IMR-90 (cell line): ENCODE measurements around the gene PPL. TPM values are rescaled to one million over a fixed set of nuclear protein-coding genes. Genes with fewer than 3 reads are reported as not detected.

Experiments
- ATAC-seq: fragments of 200-7000 bp; cut with Tn5 transposase; 2 replicates; pipeline ENCODE4 v1.9.1; 2020; ENCODE audit warnings: low read depth, mild to moderate bottlenecking, moderate library complexity
- BruUV-seq: library from RNA; stranded (reverse); fragments of 400-500 nt; replicated peaks from 2 replicates; lab custom pipeline; 2021; lab: Mats Ljungman, UMichigan
- CTCF ChIA-PET: fragments of 300-600 bp; formaldehyde crosslinking; extraction: SDS; loops from one replicate; lab custom pipeline; 2021; ENCODE audit warnings: antibody characterized with exemption; lab: Yijun Ruan, JAX
- POLR2A ChIA-PET: fragments of 300-600 bp; sonication (Branson Sonifier 250); formaldehyde crosslinking; loops from one replicate; lab custom pipeline; 2022; ENCODE audit warnings: antibody characterized with exemption; ENCODE audit not compliant: unreplicated experiment; lab: Charles Lee
- DNase-seq: peaks from one replicate; pipeline ENCODE4 v3.0.0; 2013
- H2AFZ ChIP-seq: replicated peaks from 2 replicates; pipeline ENCODE3; 2013; ENCODE audit warnings: low read length, mild to moderate bottlenecking; ENCODE audit not compliant: poor library complexity
- H2AK5ac ChIP-seq: 2 replicates; pipeline ENCODE4 v1.6.1; 2013; ENCODE audit warnings: low read depth, low read length, inconsistent platforms
- H2AK9ac ChIP-seq: replicated peaks from 2 replicates; pipeline ENCODE3; 2013; ENCODE audit warnings: mild to moderate bottlenecking, low read depth, low read length, moderate library complexity; ENCODE audit not compliant: poor library complexity
- H2BK120ac ChIP-seq: 2 replicates; pipeline ENCODE4 v1.6.1; 2013; ENCODE audit warnings: low read depth, low read length, inconsistent platforms
- H2BK15ac ChIP-seq: 3 replicates; pipeline ENCODE4 v1.6.1; 2013; ENCODE audit warnings: low read depth, low read length, inconsistent platforms
- H2BK20ac ChIP-seq: 2 replicates; pipeline ENCODE4 v1.6.1; 2013; ENCODE audit warnings: low read depth, mild to moderate bottlenecking, inconsistent platforms, low read length, moderate library complexity
- H2BK5ac ChIP-seq: 2 replicates; pipeline ENCODE4 v1.6.1; 2013; ENCODE audit warnings: mild to moderate bottlenecking, low read depth, low read length, inconsistent platforms; ENCODE audit not compliant: poor library complexity, severe bottlenecking
- H3K14ac ChIP-seq: replicated peaks from 2 replicates; pipeline ENCODE4 v1.6.1; 2013; ENCODE audit warnings: low read depth, low read length, inconsistent platforms
- H3K18ac ChIP-seq: 2 replicates; pipeline ENCODE4 v1.6.1; 2013; ENCODE audit warnings: low read depth, low read length, control low read depth
- H3K23ac ChIP-seq: 2 replicates; pipeline ENCODE4 v1.6.1; 2013; ENCODE audit warnings: low read depth, low read length, inconsistent platforms
- H3K27ac ChIP-seq: 2 replicates; pipeline ENCODE4 v1.5.1; 2013; ENCODE audit warnings: mild to moderate bottlenecking, control low read depth, low read length; ENCODE audit not compliant: insufficient read depth
- H3K27me3 ChIP-seq: 2 replicates; pipeline ENCODE4 v1.6.1; 2013; ENCODE audit warnings: low read length; ENCODE audit not compliant: control insufficient read depth, insufficient read depth
- H3K36me3 ChIP-seq: 2 replicates; pipeline ENCODE4 v1.6.1; 2013; ENCODE audit warnings: low read length, mixed read lengths; ENCODE audit not compliant: control insufficient read depth, insufficient read depth
- H3K4ac ChIP-seq: 2 replicates; pipeline ENCODE4 v1.6.1; 2013; ENCODE audit warnings: low read depth, low read length, inconsistent platforms
- H3K4me1 ChIP-seq: 2 replicates; pipeline ENCODE4 v1.6.1; 2013; ENCODE audit warnings: low read length, mixed read lengths; ENCODE audit not compliant: control insufficient read depth, insufficient read depth
- H3K4me2 ChIP-seq: 2 replicates; pipeline ENCODE4 v1.6.1; 2013; ENCODE audit warnings: low read depth, mild to moderate bottlenecking, control low read depth, low read length, moderate library complexity
- H3K4me3 ChIP-seq: 2 replicates; pipeline ENCODE4 v1.5.1; 2013; ENCODE audit warnings: low read depth, mild to moderate bottlenecking, control low read depth, low read length, moderate library complexity; ENCODE audit not compliant: insufficient read depth
- H3K56ac ChIP-seq: 2 replicates; pipeline ENCODE4 v1.6.1; 2013; ENCODE audit warnings: low read length, inconsistent platforms; ENCODE audit not compliant: insufficient read depth; ENCODE audit errors: extremely low read depth
- H3K79me1 ChIP-seq, 2 experiments: 2 replicates each; pipeline ENCODE4 v1.6.1; 2013; ENCODE audit warnings: low read length in 2 of 2, inconsistent platforms in 1 of 2, low read depth in 1 of 2
- H3K9ac ChIP-seq: 2 replicates; pipeline ENCODE4 v1.6.1; 2013; ENCODE audit warnings: low read depth, low read length, control low read depth
- H3K9me1 ChIP-seq: 2 replicates; pipeline ENCODE4 v1.6.1; 2013; ENCODE audit warnings: low read length, inconsistent platforms; ENCODE audit not compliant: insufficient read depth
- H3K9me3 ChIP-seq: 2 replicates; pipeline ENCODE4 v1.6.1; 2013; ENCODE audit warnings: low read length; ENCODE audit not compliant: control insufficient read depth, insufficient read depth
- H4K20me1 ChIP-seq: 2 replicates; pipeline ENCODE4 v1.6.1; 2013; ENCODE audit warnings: low read length, inconsistent platforms; ENCODE audit not compliant: insufficient read depth
- H4K5ac ChIP-seq: 2 replicates; pipeline ENCODE4 v1.6.1; 2013; ENCODE audit warnings: mild to moderate bottlenecking, low read depth, low read length, control low read depth
- H4K8ac ChIP-seq, 2 experiments: 2 replicates each; pipeline ENCODE4 v1.6.1; 2013; ENCODE audit warnings: low read depth in 2 of 2, low read length in 2 of 2, control low read depth in 1 of 2, inconsistent platforms in 1 of 2
- H4K91ac ChIP-seq: 2 replicates; pipeline ENCODE4 v1.6.1; 2013; ENCODE audit warnings: low read depth, low read length, inconsistent platforms; ENCODE audit not compliant: insufficient read depth
- MAZ ChIP-seq: IDR thresholded peaks from 2 replicates; pipeline ENCODE4 v1.6.1; 2012; ENCODE audit warnings: low read depth, mild to moderate bottlenecking, low read length, improper control_type of control experiment, moderate library complexity, borderline replicate concordance
- RAD21 ChIP-seq: IDR thresholded peaks from 2 replicates; pipeline ENCODE4 v1.6.1; 2012; ENCODE audit warnings: low read length, improper control_type of control experiment
- RCOR1 ChIP-seq: IDR thresholded peaks from 2 replicates; pipeline ENCODE4 v1.6.1; 2012; ENCODE audit warnings: mild to moderate bottlenecking, low read length, improper control_type of control experiment; ENCODE audit not compliant: insufficient replicate concordance
- SMC3 ChIP-seq: fragments of 150-350 bp; IDR thresholded peaks from 2 replicates; pipeline ENCODE4 v1.6.1; 2016; ENCODE audit warnings: low read depth, mild to moderate bottlenecking, antibody characterized with exemption, low read length, moderate library complexity
- USF2 ChIP-seq: fragments of 150-350 bp; IDR thresholded peaks from 2 replicates; pipeline ENCODE4 v1.6.1; 2017; ENCODE audit warnings: mild to moderate bottlenecking, antibody characterized with exemption, low read length, low read depth
- WGBS, 2 experiments: methylation state at CpG; one replicate each; pipeline versions ENCODE4 v1.1.5 to v1.1.7; 2013; ENCODE audit warnings: missing lambda C conversion rate in 2 of 2; ENCODE audit not compliant: insufficient read length in 1 of 2; ENCODE audit errors: extremely low coverage in 2 of 2; 5-methylcytosine and 5-hydroxymethylcytosine counted together
- dilution Hi-C: fragments of 300-500 bp; cut with HindIII; formaldehyde crosslinking; loops from one replicate; pipeline ENCODE4 v1.14.3; 2018; ENCODE audit warnings: low sequenced_read_pairs; ENCODE audit not compliant: unreplicated experiment
- in situ Hi-C: fragments of 300-500 bp; cut with MboI; formaldehyde crosslinking; loops from 3 replicates; pipeline ENCODE4 v1.14.3; 2019; ENCODE audit warnings: low sequenced_read_pairs, inconsistent platforms, mixed read lengths
- intact Hi-C: fragments of 100-400 bp; cut with micrococcal nuclease; formaldehyde crosslinking; loops from 2 replicates; pipeline ENCODE4 v1.10.0; 2022
- polyA plus RNA-seq, 3 experiments: library from polyadenylated mRNA; depleted of rRNA; stranded (reverse); fragments of >200 nt; gene quantifications; 2 replicates each; pipeline ENCODE4 v1.2.3, GENCODE V29; 2012; ENCODE audit warnings: low replicate concordance in 1 of 3
- total RNA-seq: library from RNA; depleted of rRNA; stranded (reverse); fragments of >200 nt; gene quantifications from 2 replicates; pipeline ENCODE4 v1.2.3, GENCODE V29; 2012

PPL gene
- total and polyA plus RNA-seq, 2 of the 4 experiments (the other 2 are of a cell fraction): 0.34 to 0.36 TPM

- Histone ChIP-seq H4K5ac (no peak overlapping the region), H4K20me1 (0 out of 2 replicates have a peak, but pooled peaks cover 2% of the 10 kb centered on the region), H3K79me1 (no peaks in the 10 kb centered on the region), H3K56ac (no peak overlapping the region), H3K9me1 (peaks cover 4% of the 10 kb centered on the region; the same call in 1 of the 2 replicates), H3K36me3 (no peaks in the 10 kb centered on the region), H3K4me1 (peaks cover 7% of the 10 kb centered on the region; the same call in 1 of the 2 replicates), H2BK20ac (no peak overlapping the region), H3K9me3 (no peaks in the 10 kb centered on the region), H3K4me3 (no peak overlapping the region), H2AFZ (peak overlapping the region; percentile 33), H3K4ac (0 out of 2 replicates have a peak overlapping the region, but pooled peaks have one; percentile 22), H3K23ac (no peak overlapping the region), H2AK9ac (no peak overlapping the region), H2BK120ac (no peak overlapping the region), H2BK15ac (no peak overlapping the region), H3K4me2 (no peak overlapping the region), H3K9ac (no peak overlapping the region), H3K27me3 (no peaks in the 10 kb centered on the region), H3K14ac (no peak overlapping the region), H4K8ac (no peak overlapping the region), H2AK5ac (no peak overlapping the region; the same call in 1 of the 2 replicates), H3K27ac (no peak overlapping the region), H3K18ac (no peak overlapping the region), H2BK5ac (no peak overlapping the region), H4K91ac (no peak overlapping the region)
- ChIA-PET POLR2A (no interaction called here), CTCF (no interaction called here)
- in situ Hi-C loops (loop anchor here (10.0 to 25.0 kb wide), 3 partner anchors 65 to 438 kb away; partner anchors contain the start of gene ZNF500), intact Hi-C loops (loop anchor here (10.0 kb wide), 2 partner anchors 145 to 435 kb away; partner anchors contain the start of gene EEF2KMT), dilution Hi-C loops (no loop called here)
- DNase-seq (no peak), ATAC-seq (no peak)
- no CpG with 5 or more reads among the region's 10 CpGs for WGBS, 2 experiments
- no peak for TF ChIP-seq SMC3
- TF ChIP-seq RAD21: no peak
- TF ChIP-seq MAZ: no peak
- TF ChIP-seq RCOR1: no peak
- TF ChIP-seq USF2: no peak
- BruUV-seq: no TSS peak
Observed at GRCh38 chr16:4949986-4950385, 13.0 kb upstream of the PPL start.
